Measurements from ENCODE around the gene PARP15. TPM values are rescaled to one million over a fixed set of nuclear protein-coding genes. Genes with fewer than 3 reads are reported as not detected.
"Not testable (repeated sequence)": the region's sequence is repeated elsewhere in the genome, so short reads cannot be mapped to it uniquely, and the experiment has no call there.

Gene PARP15
- total RNA-seq, 2 experiments from 2014 or later = 36.6 to 38.6 TPM

DNA sequence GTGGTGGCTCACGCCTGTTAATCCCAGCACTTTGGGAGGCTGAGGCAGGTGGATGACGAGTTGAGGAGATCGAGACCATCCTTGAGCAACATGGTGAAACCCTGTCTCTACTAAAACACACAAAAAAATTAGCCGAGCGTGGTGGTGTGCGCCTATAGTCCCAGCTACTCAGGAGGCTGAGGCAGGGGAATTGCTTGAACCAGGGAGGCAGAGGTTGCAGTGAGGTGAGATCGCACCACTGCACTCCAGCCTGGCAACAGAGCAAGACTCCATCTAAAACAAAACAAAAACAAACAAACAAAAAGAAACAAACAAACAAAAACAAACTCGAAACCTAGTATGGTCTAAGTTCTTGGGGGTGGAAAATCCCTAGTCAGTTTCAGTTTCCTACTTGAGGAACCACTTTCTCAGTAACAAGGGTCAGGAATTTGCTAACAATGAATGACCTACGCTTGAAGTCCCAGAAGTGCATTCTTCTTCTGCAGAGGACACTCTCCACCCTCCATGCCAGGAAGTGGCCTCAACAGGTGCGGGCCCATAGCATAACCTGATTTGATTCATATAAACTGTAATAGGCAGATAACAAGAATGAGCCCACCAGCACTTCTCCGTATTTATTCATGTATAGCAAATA, 105.4 kb downstream of the PARP15 start:
- POLR2A ChIA-PET = interaction anchor here (1.3 to 1.6 kb wide), 2 partner anchors 169 to 267 kb away, joined by 5 read pairs; partner anchors contain the start of genes KPNA1 and WDR5B

DNA sequence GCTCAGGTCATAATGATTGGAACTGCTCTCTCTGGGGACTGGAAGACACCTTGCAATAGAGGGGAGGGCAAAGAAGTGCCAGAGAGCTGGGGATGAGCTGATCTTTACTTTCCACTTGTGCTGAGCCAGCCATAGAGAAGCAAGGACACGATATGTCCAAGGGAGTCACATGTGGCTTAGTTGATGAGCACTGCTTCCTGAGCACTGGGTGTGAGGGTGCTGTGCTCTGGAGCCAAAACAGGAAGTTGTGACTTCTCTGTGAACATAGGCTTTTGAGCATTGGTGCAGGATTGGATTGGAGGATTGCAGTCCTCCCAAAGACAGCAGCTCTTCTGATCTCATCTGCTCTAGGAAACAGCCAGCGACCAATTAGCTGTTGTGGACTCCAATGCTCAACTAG, 109.8 kb downstream of the PARP15 start:
- Mint-ChIP-seq H3K27me3 (ENCODE audit: low read depth) (no peaks in the 10 kb centered on the region), H3K4me3 (no peak overlapping the region), H3K9me3 (ENCODE audit: insufficient read depth) (no peaks in the 10 kb centered on the region), H3K36me3 (ENCODE audit: low read depth) (peaks cover 51% of the 10 kb centered on the region), H3K4me1 (ENCODE audit: low read depth) (peaks cover 50% of the 10 kb centered on the region), H3K27ac (peak overlapping the region; percentile 39)
- CTCF ChIA-PET = interaction anchor here (0.7 to 1.8 kb wide), 7 partner anchors 8 to 303 kb away, joined by 3 to 16 read pairs (median 4); partner anchors contain the start of gene FAM162A
- no peak for ATAC-seq
- no peak for DNase-seq
- POLR2A ChIA-PET = interaction anchor here (0.7 to 2.2 kb wide), 4 partner anchors 10 to 255 kb away, joined by 3 to 14 read pairs (median 5); partner anchors contain the start of genes DTX3L and PARP9

More for the DNA sequence above, 105.4 kb downstream of the PARP15 start:
- not testable (repeated sequence) for DNase-seq; H3K9me3 Mint-ChIP-seq (ENCODE audit: insufficient read depth); H3K27me3 Mint-ChIP-seq (ENCODE audit: low read depth); ATAC-seq
- Mint-ChIP-seq H3K4me1 (ENCODE audit: low read depth) (peaks cover 72% of the 10 kb centered on the region), H3K36me3 (ENCODE audit: low read depth) (peaks cover 41% of the 10 kb centered on the region), H3K27ac (peak overlapping the region; percentile 73), H3K4me3 (peak overlapping the region; percentile 94)
- CTCF ChIA-PET = interaction anchor here (1.0 to 1.8 kb wide), 3 partner anchors 124 to 290 kb away, joined by 3 to 4 read pairs (median 4); no protein-coding TSS in a partner anchor

Other genes starting within 250 kb of the PARP15 start
- 10 to 100 TPM; 40.0 to 47.3 TPM for gene MIX23, start 194.4 kb upstream of the PARP15 start, total RNA-seq
- gene FAM162A, start 193.5 kb upstream of the PARP15 start, total RNA-seq = 10 to 100 TPM; 78.0 to 78.4 TPM
- gene WDR5B, start 161.6 kb upstream of the PARP15 start, total RNA-seq = 1 to 10 TPM; 4.5 to 5.1 TPM
- 10 to 100 TPM; 58.8 to 60.2 TPM for gene KPNA1, start 62.7 kb upstream of the PARP15 start, total RNA-seq
- gene PARP9, start 13.3 kb upstream of the PARP15 start, total RNA-seq = 100 to 1,000 TPM; 115 to 118 TPM
- 100 to 1,000 TPM; 124 to 127 TPM for gene DTX3L, start 13.3 kb upstream of the PARP15 start, total RNA-seq
- 100 to 1,000 TPM; 119 to 123 TPM for gene PARP14, start 103.2 kb downstream of the PARP15 start, total RNA-seq
- gene HSPBAP1, start 216.2 kb downstream of the PARP15 start, total RNA-seq = 1 to 10 TPM; 4.4 to 5.9 TPM
- 1 to 10 TPM; 1.3 to 1.5 TPM for gene SLC49A4, start 217.4 kb downstream of the PARP15 start, total RNA-seq

Measured in activated CD8-positive, alpha-beta T cell treated with anti-CD3 and anti-CD28 coated beads, Interleukin-2, amount 10 ng/mL, durations not matched to agents 7 days and 5 days (primary cell).